NCI-H1105 (cell line): ENCODE data around the gene TMTC1.
A peak's percentile ranks its signal among the peaks of the same experiment; 100 is the strongest.
"Not testable (repeated sequence)": the region's sequence is repeated elsewhere in the genome, so short reads cannot be mapped to it uniquely, and the experiment has no call there.

Source experiments
- DNase-seq: peaks from one replicate; lab custom pipeline; 2025; lab: John Stamatoyannopoulos, UW

The TMTC1 gene

GRCh38 chr12:29783773-29784666 lies at the start of gene TMTC1:
TSS of gene TMTC1 (minus strand) at chr12:29783942. CDS start at chr12:29783751, 191 bp downstream.
- DNase-seq: peak; percentile 70

- DNase-seq: no peak
These were observed 47.4 kb upstream of the TMTC1 start for GRCh38 chr12:29831173-29831572.

GRCh38 chr12:29830391-29830790 lies 46.6 kb upstream of the TMTC1 start:
- no peak for DNase-seq

GRCh38 chr12:29818916-29819623 lies 35.3 kb upstream of the TMTC1 start:
- no peak for DNase-seq

GRCh38 chr12:29816874-29817725 lies 33.4 kb upstream of the TMTC1 start:
- DNase-seq: no peak

GRCh38 chr12:29809616-29810361 lies 26.0 kb upstream of the TMTC1 start:
- DNase-seq: not testable (repeated sequence)

GRCh38 chr12:29807129-29807528 lies 23.4 kb upstream of the TMTC1 start:
- DNase-seq: no peak

- DNase-seq: no peak
These were observed 20.3 kb upstream of the TMTC1 start for GRCh38 chr12:29804019-29804418.

GRCh38 chr12:29799591-29799990 lies 15.8 kb upstream of the TMTC1 start:
- DNase-seq: no peak

GRCh38 chr12:29797565-29798355 lies 14.0 kb upstream of the TMTC1 start:
- no peak for DNase-seq

- DNase-seq: no peak
These were observed 13.1 kb upstream of the TMTC1 start for GRCh38 chr12:29796823-29797263.

- no peak for DNase-seq
These were observed 12.0 kb upstream of the TMTC1 start for GRCh38 chr12:29795715-29796114.

GRCh38 chr12:29794862-29795261 lies 11.1 kb upstream of the TMTC1 start:
- DNase-seq: no peak

GRCh38 chr12:29792853-29793252 lies 9.1 kb upstream of the TMTC1 start:
- no peak for DNase-seq

GRCh38 chr12:29792132-29792531 lies 8.4 kb upstream of the TMTC1 start:
- DNase-seq: no peak

- peak; percentile 54 for DNase-seq
These were observed 620 bp downstream of the TMTC1 start for GRCh38 chr12:29782871-29783772.

GRCh38 chr12:29782285-29782870 lies 1.4 kb downstream of the TMTC1 start:
- DNase-seq: peak; percentile 58

GRCh38 chr12:29781705-29782266 lies 2.0 kb downstream of the TMTC1 start:
- no peak for DNase-seq

GRCh38 chr12:29781188-29781587 lies 2.6 kb downstream of the TMTC1 start:
- DNase-seq: no peak
